Measurements from ENCODE around the gene PLCH1.

The PLCH1 gene

GRCh38 chr3:155481089-155481488, 263.8 kb downstream of the PLCH1 start:
- DNase-seq (ENCODE audit: low read depth, low spot score) = no peak

- no peak for DNase-seq (ENCODE audit: low read depth, low spot score)
Observed at GRCh38 chr3:155465664-155466063, 279.2 kb downstream of the PLCH1 start.

- DNase-seq (ENCODE audit: low read depth, low spot score) = no peak
Observed at GRCh38 chr3:155462672-155463071, 282.2 kb downstream of the PLCH1 start.

- DNase-seq (ENCODE audit: low read depth, low spot score) = no peak
Observed at GRCh38 chr3:155457591-155457990, 287.3 kb downstream of the PLCH1 start.

- no peak for DNase-seq (ENCODE audit: low read depth, low spot score)
Observed at GRCh38 chr3:155455765-155456164, 289.1 kb downstream of the PLCH1 start.

- DNase-seq (ENCODE audit: low read depth, low spot score) = no peak
Observed at GRCh38 chr3:155453512-155453911, 291.4 kb downstream of the PLCH1 start.

DNA sequence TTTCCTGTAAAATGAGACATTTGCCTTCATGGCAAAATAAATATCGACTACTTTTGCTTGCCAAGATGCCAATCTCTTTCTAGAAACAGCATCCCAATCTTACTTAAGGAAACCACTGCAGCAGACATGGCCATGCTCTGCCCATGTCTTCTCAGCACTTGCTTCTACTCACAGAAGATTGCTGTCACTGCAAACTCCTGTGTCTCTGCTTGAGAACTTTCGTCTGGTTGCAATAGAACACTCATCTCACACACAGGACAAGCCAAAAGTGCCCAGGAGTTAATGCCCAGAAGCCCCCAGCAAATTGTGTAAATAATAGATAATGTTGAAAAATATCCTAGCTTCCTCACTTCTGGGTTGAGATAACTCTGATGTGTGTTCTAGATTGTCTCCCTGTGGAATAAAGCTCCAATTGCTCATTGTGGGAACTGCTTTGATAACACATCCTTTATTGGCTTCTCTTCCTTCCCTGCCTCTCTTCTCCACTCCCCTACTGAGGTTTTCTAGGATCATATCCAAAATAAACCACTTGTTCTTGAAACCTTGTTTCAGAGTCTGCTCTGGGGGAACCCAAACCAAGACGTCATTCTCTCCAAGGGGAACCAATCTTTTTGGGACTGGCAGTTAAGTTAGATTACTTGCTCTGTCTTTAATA, 295.1 kb downstream of the PLCH1 start:
- DNase-seq (ENCODE audit: low read depth, low spot score) = no peak

DNA sequence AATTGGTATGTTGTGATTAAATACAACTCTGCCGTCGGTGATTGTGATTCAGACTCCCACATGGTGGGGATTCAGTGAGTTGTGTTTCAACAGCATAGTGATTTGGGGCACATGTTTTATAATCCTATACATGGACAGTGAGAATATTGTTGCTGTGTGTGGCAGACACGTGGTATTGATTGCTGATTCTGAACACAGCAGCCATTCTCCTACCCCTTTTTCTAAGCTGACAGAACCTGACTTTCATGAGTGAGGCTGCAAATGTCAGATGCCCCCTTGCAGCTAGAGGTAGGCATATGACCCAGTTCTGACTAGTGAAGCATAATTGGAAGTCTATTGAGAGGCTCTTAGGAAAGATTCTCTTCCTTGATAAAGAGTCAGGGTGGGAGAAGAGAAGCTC, 296.3 kb downstream of the PLCH1 start:
- no peak for DNase-seq (ENCODE audit: low read depth, low spot score)

GRCh38 chr3:155446366-155446765, 298.5 kb downstream of the PLCH1 start:
- DNase-seq (ENCODE audit: low read depth, low spot score) = no peak

GRCh38 chr3:155444771-155445170, 300.1 kb downstream of the PLCH1 start:
- no peak for DNase-seq (ENCODE audit: low read depth, low spot score)

DNA sequence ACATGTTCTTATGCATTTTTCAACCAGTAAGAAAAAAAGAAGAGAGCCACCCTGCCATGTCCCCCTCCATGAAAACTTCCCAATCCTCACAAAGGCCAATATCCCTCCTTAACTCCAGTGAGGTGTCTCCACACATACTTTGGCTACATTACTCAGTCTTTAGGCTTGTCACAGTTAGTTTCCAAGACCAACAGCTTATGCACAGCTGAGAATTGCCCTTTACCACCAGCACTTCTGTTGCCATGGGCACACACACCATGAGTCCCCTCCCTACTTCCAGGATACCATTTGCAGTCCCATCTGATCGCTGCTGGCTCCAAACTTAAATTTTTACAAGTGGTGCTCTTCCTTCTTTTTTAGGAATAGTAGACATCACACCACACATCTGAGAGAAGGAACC, 301.1 kb downstream of the PLCH1 start:
- no peak for DNase-seq (ENCODE audit: low read depth, low spot score)

- DNase-seq (ENCODE audit: low read depth, low spot score) = no peak
Observed at GRCh38 chr3:155442072-155442471, 302.8 kb downstream of the PLCH1 start.

DNA sequence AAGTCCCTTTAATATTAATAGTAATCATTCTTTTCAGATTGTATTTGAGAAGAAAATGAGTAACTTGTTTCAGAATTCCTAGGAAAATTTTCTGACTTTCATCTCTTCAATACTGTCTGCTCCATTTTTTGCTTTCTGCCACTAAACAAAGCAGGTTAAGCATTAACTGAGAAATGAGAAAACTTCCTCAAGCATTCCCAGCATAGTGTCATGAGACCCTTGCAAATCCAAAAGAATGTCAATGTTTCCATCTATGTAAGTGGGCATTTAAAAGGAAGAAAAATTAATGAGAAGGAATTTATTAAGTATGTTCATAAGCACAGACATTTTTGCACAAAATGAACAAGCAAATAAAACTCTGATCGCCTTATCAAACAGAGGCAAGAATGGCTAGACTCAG, 303.4 kb downstream of the PLCH1 start:
- DNase-seq (ENCODE audit: low read depth, low spot score) = no peak

- no peak for DNase-seq (ENCODE audit: low read depth, low spot score)
Observed at GRCh38 chr3:155441026-155441425, 303.8 kb downstream of the PLCH1 start.

DNA sequence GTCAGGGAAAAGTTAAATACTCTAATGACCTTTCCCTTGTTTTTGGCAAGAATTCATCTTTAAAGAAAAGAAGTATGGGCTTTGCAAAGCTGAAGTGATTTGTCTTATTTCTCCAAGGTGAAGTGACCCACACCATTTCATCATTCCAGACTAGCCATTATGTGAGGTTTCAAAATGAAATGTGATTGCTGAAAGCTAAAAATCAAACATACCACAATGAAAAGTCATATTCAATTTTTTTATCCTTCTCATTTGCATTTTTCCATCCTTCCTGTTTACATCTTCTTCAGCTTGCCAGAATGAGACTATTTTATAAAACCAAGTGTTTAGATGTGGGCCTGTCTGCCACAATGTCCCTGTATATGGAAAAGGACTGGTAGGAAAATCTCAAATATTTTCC, 309.1 kb downstream of the PLCH1 start:
- no peak for DNase-seq (ENCODE audit: low read depth, low spot score)

- no peak for DNase-seq (ENCODE audit: low read depth, low spot score)
Observed at GRCh38 chr3:155431856-155432570, 312.9 kb downstream of the PLCH1 start.

GRCh38 chr3:155428563-155428962, 316.3 kb downstream of the PLCH1 start:
- no peak for DNase-seq (ENCODE audit: low read depth, low spot score)

- no peak for DNase-seq (ENCODE audit: low read depth, low spot score)
Observed at GRCh38 chr3:155426524-155427230, 318.2 kb downstream of the PLCH1 start.

- no peak for DNase-seq (ENCODE audit: low read depth, low spot score)
Observed at GRCh38 chr3:155425396-155425795, 319.5 kb downstream of the PLCH1 start.

- no peak for DNase-seq (ENCODE audit: low read depth, low spot score)
Observed at GRCh38 chr3:155424323-155424710, 320.6 kb downstream of the PLCH1 start.

- no peak for DNase-seq (ENCODE audit: low read depth, low spot score)
Observed at GRCh38 chr3:155423526-155424322, 321.1 kb downstream of the PLCH1 start.

- DNase-seq (ENCODE audit: low read depth, low spot score) = no peak
Observed at GRCh38 chr3:155420881-155421486, 323.9 kb downstream of the PLCH1 start.
